WTC11 (cell line): Measurements from ENCODE around the gene PCSK5. TPM values are rescaled to one million over a fixed set of nuclear protein-coding genes. Genes with fewer than 3 reads are reported as not detected.

ENCODE experiments used
- ATAC-seq: fragments of 200-7000 bp; cut with Tn5 transposase; 2 replicates; pipeline ENCODE4 v1.10.0; 2021; ENCODE audit warnings: mild to moderate bottlenecking, moderate library complexity
- CTCF ChIA-PET: fragments of 300-600 bp; sonication (Branson Sonifier 250); formaldehyde crosslinking; loops from one replicate; lab custom pipeline; 2021; ENCODE audit warnings: antibody characterized with exemption; lab: Charles Lee
- POLR2A ChIA-PET: fragments of 350-600 bp; sonication (Branson Sonifier 250); formaldehyde crosslinking; loops from one replicate; lab custom pipeline; 2021; ENCODE audit warnings: antibody characterized with exemption; lab: Charles Lee
- DNase-seq: peaks from one replicate; pipeline ENCODE4 v3.0.0; 2021; ENCODE audit warnings: low spot score
- H3K27ac Mint-ChIP-seq: 2 replicates; pipeline ENCODE4 v1.8.0; 2021; ENCODE audit warnings: mixed read lengths
- H3K27me3 Mint-ChIP-seq: 2 replicates; pipeline ENCODE4 v1.8.0; 2021; ENCODE audit warnings: low read depth, mild to moderate bottlenecking, moderate library complexity, mixed read lengths
- H3K36me3 Mint-ChIP-seq: 2 replicates; pipeline ENCODE4 v1.8.0; 2021; ENCODE audit warnings: mixed read lengths
- H3K4me1 Mint-ChIP-seq: 2 replicates; pipeline ENCODE4 v1.8.0; 2022; ENCODE audit warnings: mixed read lengths
- H3K4me3 Mint-ChIP-seq: 2 replicates; pipeline ENCODE4 v1.8.0; 2021; ENCODE audit warnings: mild to moderate bottlenecking, moderate library complexity, mixed read lengths
- H3K9me3 Mint-ChIP-seq: 2 replicates; pipeline ENCODE4 v1.8.0; 2021; ENCODE audit warnings: mixed read lengths
- ATF6 ChIP-seq: sonication (generic); formaldehyde crosslinking; IDR thresholded peaks from 2 replicates; pipeline ENCODE4 v1.8.1; 2023; ENCODE audit warnings: mild to moderate bottlenecking, missing genetic modification reagents
- CTCF ChIP-seq: fragments of 200-600 bp; IDR thresholded peaks from 2 replicates; pipeline ENCODE4 v1.8.0; 2022; ENCODE audit warnings: antibody characterized with exemption
- E2F5 ChIP-seq: sonication (generic); formaldehyde crosslinking; IDR thresholded peaks from 2 replicates; pipeline ENCODE4 v1.8.1; 2022; ENCODE audit warnings: mild to moderate bottlenecking, moderate library complexity, missing genetic modification reagents
- GRHL2 ChIP-seq: fragments of 250-450 bp; sonication (Bioruptor Pico); IDR thresholded peaks from 2 replicates; pipeline ENCODE4 v1.8.0; 2022; ENCODE audit warnings: mild to moderate bottlenecking, moderate library complexity; ENCODE audit not compliant: insufficient replicate concordance, severe bottlenecking
- JAZF1 ChIP-seq: fragments of 250-450 bp; sonication (Bioruptor Pico); IDR thresholded peaks from 2 replicates; pipeline ENCODE4 v1.9.0; 2021; ENCODE audit warnings: moderate library complexity, mild to moderate bottlenecking, inconsistent platforms
- JUN ChIP-seq: sonication (generic); formaldehyde crosslinking; IDR thresholded peaks from 2 replicates; pipeline ENCODE4 v1.8.0; 2023; ENCODE audit warnings: mild to moderate bottlenecking, missing genetic modification reagents
- MAX ChIP-seq: sonication (generic); formaldehyde crosslinking; IDR thresholded peaks from 2 replicates; pipeline ENCODE4 v1.8.0; 2022; ENCODE audit warnings: mild to moderate bottlenecking, missing genetic modification reagents
- NFATC4 ChIP-seq: fragments of 250-450 bp; sonication (Bioruptor Pico); IDR thresholded peaks from 2 replicates; pipeline ENCODE4 v1.9.0; 2021; ENCODE audit warnings: mild to moderate bottlenecking
- NR2C2 ChIP-seq: sonication (generic); formaldehyde crosslinking; IDR thresholded peaks from 2 replicates; pipeline ENCODE4 v1.8.0; 2022; ENCODE audit warnings: mild to moderate bottlenecking, missing genetic modification reagents
- OVOL2 ChIP-seq: fragments of 250-450 bp; sonication (Bioruptor Pico); IDR thresholded peaks from 2 replicates; pipeline ENCODE4 v1.9.0; 2021; ENCODE audit warnings: mild to moderate bottlenecking, borderline replicate concordance
- SP1 ChIP-seq: sonication (generic); formaldehyde crosslinking; conservative IDR thresholded peaks from 2 replicates; pipeline ENCODE4 v1.8.1; 2022; ENCODE audit warnings: missing genetic modification reagents
- TCF7 ChIP-seq: sonication (generic); formaldehyde crosslinking; IDR thresholded peaks from 2 replicates; pipeline ENCODE4 v1.8.0; 2022; ENCODE audit warnings: mild to moderate bottlenecking, low read depth, missing genetic modification reagents, moderate library complexity
- TEAD4 ChIP-seq: sonication (generic); formaldehyde crosslinking; IDR thresholded peaks from 2 replicates; pipeline ENCODE4 v1.8.0; 2022; ENCODE audit warnings: mild to moderate bottlenecking, missing genetic modification reagents
- ZBTB21 ChIP-seq: sonication (generic); formaldehyde crosslinking; IDR thresholded peaks from 2 replicates; pipeline ENCODE4 v1.8.1; 2023; ENCODE audit warnings: mild to moderate bottlenecking, missing genetic modification reagents, borderline replicate concordance
- ZNF138 ChIP-seq: sonication (generic); formaldehyde crosslinking; conservative IDR thresholded peaks from 2 replicates; pipeline ENCODE4 v1.8.1; 2022; ENCODE audit warnings: mild to moderate bottlenecking, moderate library complexity, missing genetic modification reagents
- ZNF281 ChIP-seq: sonication (generic); formaldehyde crosslinking; IDR thresholded peaks from 2 replicates; pipeline ENCODE4 v1.8.0; 2023; ENCODE audit warnings: mild to moderate bottlenecking, missing genetic modification reagents
- total RNA-seq: library from RNA; stranded (reverse); gene quantifications from 3 replicates; pipeline ENCODE4 v1.2.3, GENCODE V29; 2021
- TF ChIP-seq, protein P1 (sequence below): sonication (generic); formaldehyde crosslinking; IDR thresholded peaks from 2 replicates; pipeline ENCODE4 v1.8.0; 2022; ENCODE audit warnings: missing genetic modification reagents
- TF ChIP-seq, protein P2 (sequence below): fragments of 250-450 bp; sonication (Bioruptor Pico); IDR thresholded peaks from 2 replicates; pipeline ENCODE4 v1.9.0; 2021; ENCODE audit warnings: mild to moderate bottlenecking, borderline replicate concordance
- TF ChIP-seq, protein P3 (sequence below): sonication (generic); formaldehyde crosslinking; IDR thresholded peaks from 2 replicates; pipeline ENCODE4 v1.8.0; 2022; ENCODE audit warnings: mild to moderate bottlenecking, missing genetic modification reagents

Gene PCSK5
- total RNA-seq, 1 experiment from 2014 or later, result 30.6 TPM

- TF ChIP-seq, protein P1, sequence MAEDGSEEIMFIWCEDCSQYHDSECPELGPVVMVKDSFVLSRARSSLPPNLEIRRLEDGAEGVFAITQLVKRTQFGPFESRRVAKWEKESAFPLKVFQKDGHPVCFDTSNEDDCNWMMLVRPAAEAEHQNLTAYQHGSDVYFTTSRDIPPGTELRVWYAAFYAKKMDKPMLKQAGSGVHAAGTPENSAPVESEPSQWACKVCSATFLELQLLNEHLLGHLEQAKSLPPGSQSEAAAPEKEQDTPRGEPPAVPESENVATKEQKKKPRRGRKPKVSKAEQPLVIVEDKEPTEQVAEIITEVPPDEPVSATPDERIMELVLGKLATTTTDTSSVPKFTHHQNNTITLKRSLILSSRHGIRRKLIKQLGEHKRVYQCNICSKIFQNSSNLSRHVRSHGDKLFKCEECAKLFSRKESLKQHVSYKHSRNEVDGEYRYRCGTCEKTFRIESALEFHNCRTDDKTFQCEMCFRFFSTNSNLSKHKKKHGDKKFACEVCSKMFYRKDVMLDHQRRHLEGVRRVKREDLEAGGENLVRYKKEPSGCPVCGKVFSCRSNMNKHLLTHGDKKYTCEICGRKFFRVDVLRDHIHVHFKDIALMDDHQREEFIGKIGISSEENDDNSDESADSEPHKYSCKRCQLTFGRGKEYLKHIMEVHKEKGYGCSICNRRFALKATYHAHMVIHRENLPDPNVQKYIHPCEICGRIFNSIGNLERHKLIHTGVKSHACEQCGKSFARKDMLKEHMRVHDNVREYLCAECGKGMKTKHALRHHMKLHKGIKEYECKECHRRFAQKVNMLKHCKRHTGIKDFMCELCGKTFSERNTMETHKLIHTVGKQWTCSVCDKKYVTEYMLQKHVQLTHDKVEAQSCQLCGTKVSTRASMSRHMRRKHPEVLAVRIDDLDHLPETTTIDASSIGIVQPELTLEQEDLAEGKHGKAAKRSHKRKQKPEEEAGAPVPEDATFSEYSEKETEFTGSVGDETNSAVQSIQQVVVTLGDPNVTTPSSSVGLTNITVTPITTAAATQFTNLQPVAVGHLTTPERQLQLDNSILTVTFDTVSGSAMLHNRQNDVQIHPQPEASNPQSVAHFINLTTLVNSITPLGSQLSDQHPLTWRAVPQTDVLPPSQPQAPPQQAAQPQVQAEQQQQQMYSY (CRISPR knock-in tag), result no peak
- TF ChIP-seq, all 79 proteins: peak for 0
Measured at GRCh38 chr9:76138360-76138759, 247.9 kb downstream of the PCSK5 start (continued).

GRCh38 chr9:76143834-76144233, 253.4 kb downstream of the PCSK5 start:
- no peak for DNase-seq
- H3K36me3 Mint-ChIP-seq, result no peaks in the 10 kb centered on the region
- H3K27me3 Mint-ChIP-seq, result no peaks in the 10 kb centered on the region
- no peak for ATAC-seq
- ChIA-PET POLR2A (no interaction called here), CTCF (no interaction called here)
- H3K9me3 Mint-ChIP-seq, result no peaks in the 10 kb centered on the region
- no peak overlapping the region for H3K27ac Mint-ChIP-seq
- H3K4me1 Mint-ChIP-seq, result no peaks in the 10 kb centered on the region
- no peak overlapping the region for H3K4me3 Mint-ChIP-seq
- TF ChIP-seq TEAD4 (CRISPR knock-in tag) (no peak), TCF7 (no peak), GRHL2 (CRISPR knock-in tag) (no peak), E2F5 (CRISPR knock-in tag) (no peak), ZBTB21 (CRISPR knock-in tag) (no peak), JAZF1 (no peak), CTCF (no peak), NR2C2 (CRISPR knock-in tag) (no peak), MAX (CRISPR knock-in tag) (no peak), OVOL2 (CRISPR knock-in tag) (no peak), JUN (CRISPR knock-in tag) (no peak), ZNF281 (CRISPR knock-in tag) (no peak), NFATC4 (CRISPR knock-in tag) (no peak), ATF6 (CRISPR knock-in tag) (no peak), SP1 (CRISPR knock-in tag) (no peak), ZNF138 (CRISPR knock-in tag) (no peak)
- TF ChIP-seq, protein P2, sequence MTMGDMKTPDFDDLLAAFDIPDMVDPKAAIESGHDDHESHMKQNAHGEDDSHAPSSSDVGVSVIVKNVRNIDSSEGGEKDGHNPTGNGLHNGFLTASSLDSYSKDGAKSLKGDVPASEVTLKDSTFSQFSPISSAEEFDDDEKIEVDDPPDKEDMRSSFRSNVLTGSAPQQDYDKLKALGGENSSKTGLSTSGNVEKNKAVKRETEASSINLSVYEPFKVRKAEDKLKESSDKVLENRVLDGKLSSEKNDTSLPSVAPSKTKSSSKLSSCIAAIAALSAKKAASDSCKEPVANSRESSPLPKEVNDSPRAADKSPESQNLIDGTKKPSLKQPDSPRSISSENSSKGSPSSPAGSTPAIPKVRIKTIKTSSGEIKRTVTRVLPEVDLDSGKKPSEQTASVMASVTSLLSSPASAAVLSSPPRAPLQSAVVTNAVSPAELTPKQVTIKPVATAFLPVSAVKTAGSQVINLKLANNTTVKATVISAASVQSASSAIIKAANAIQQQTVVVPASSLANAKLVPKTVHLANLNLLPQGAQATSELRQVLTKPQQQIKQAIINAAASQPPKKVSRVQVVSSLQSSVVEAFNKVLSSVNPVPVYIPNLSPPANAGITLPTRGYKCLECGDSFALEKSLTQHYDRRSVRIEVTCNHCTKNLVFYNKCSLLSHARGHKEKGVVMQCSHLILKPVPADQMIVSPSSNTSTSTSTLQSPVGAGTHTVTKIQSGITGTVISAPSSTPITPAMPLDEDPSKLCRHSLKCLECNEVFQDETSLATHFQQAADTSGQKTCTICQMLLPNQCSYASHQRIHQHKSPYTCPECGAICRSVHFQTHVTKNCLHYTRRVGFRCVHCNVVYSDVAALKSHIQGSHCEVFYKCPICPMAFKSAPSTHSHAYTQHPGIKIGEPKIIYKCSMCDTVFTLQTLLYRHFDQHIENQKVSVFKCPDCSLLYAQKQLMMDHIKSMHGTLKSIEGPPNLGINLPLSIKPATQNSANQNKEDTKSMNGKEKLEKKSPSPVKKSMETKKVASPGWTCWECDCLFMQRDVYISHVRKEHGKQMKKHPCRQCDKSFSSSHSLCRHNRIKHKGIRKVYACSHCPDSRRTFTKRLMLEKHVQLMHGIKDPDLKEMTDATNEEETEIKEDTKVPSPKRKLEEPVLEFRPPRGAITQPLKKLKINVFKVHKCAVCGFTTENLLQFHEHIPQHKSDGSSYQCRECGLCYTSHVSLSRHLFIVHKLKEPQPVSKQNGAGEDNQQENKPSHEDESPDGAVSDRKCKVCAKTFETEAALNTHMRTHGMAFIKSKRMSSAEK (CRISPR knock-in tag), result no peak
- TF ChIP-seq, protein P3, sequence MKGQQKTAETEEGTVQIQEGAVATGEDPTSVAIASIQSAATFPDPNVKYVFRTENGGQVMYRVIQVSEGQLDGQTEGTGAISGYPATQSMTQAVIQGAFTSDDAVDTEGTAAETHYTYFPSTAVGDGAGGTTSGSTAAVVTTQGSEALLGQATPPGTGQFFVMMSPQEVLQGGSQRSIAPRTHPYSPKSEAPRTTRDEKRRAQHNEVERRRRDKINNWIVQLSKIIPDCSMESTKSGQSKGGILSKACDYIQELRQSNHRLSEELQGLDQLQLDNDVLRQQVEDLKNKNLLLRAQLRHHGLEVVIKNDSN (CRISPR knock-in tag), result no peak
